MM.1S (cell line): ENCODE measurements around the gene WNT4.

Experiments
- CTCF ChIP-seq: fragments of 300-600 bp; sonication (generic); IDR thresholded peaks from 2 replicates; pipeline ENCODE4 v1.5.1; 2016; ENCODE audit warnings: antibody characterized with exemption, low read length, mixed read lengths
- EZH2 ChIP-seq: fragments of 300-600 bp; sonication (generic); optimal IDR thresholded peaks from 2 replicates; pipeline ENCODE3; 2017; ENCODE audit warnings: low read depth, mild to moderate bottlenecking, antibody characterized with exemption, low read length, mixed read lengths
- EZH2phosphoT487 ChIP-seq: fragments of 300-600 bp; sonication (generic); IDR thresholded peaks from 2 replicates; pipeline ENCODE4 v1.6.1; 2018; ENCODE audit warnings: antibody characterized with exemption, low read length

- TF ChIP-seq CTCF (no peak), EZH2phosphoT487 (no peak), EZH2 (no peak)
These were observed 10.2 kb downstream of the WNT4 start for GRCh38 chr1:22132517-22133235.
